NCI-H146 (cell line): ENCODE data around the gene SF3B2.
"Not testable (repeated sequence)": the region's sequence is repeated elsewhere in the genome, so short reads cannot be mapped to it uniquely, and the experiment has no call there.

ENCODE experiments used
- DNase-seq: peaks from one replicate; lab custom pipeline; 2025; lab: John Stamatoyannopoulos, UW

Gene SF3B2

DNA sequence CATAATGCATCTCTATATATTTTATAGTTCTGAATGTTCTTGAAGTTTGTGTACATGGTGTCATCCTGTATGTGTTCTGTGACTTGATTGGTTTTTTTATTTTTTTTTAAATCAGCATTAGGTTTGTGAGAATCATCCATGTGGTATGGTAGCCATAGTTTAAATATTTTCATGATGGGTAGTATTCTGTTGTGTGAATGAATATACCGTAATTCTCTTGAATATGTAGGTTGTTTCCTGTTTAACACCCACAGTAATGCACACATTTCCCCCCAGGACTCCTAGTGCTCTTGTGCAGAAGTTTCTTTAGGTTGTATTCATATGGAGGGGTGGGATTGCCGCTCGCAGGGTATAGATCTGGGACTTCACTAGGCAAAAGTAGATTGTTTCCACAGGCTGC, 19.9 kb downstream of the SF3B2 start:
- DNase-seq, result no peak

DNA sequence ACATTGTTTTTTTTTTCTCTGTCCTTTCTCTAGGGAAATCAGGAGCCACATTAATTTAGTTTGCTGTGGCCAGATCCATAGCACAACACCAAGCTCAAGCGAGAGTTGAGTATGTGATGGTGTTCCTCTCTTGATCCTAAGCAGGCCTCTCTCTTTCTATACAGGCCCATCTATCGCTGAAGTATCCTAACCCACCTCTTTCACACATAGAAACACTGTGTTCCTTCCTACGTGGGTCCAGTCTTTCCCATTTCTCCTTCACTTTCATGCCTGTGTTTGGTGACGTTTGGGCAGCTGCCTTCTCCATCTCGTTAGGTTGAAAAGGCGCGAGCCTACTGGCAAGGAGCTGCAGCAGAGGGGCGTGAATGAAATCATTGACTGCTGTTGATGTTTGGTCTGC, 20.4 kb downstream of the SF3B2 start:
- DNase-seq, result no peak

DNA sequence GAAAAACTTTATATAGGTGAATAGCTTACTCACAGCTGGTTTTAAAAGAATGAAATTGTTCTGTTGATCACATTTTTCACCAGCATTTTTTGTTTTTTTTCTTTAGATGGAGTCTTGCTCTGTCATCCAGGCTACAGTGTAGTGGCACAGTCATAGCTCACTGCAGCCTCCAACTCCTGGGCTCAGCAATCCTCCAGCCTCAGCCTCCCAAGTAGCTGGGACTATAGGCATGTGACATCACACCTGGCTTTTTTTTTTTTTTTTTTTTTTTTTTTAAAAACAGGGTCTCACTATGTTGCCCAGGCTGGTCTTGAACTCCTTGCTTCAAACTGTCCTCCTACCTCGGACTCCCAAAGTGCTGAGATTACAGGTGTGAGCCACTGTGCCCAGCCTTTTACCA, 21.5 kb downstream of the SF3B2 start:
- DNase-seq, result no peak

DNA sequence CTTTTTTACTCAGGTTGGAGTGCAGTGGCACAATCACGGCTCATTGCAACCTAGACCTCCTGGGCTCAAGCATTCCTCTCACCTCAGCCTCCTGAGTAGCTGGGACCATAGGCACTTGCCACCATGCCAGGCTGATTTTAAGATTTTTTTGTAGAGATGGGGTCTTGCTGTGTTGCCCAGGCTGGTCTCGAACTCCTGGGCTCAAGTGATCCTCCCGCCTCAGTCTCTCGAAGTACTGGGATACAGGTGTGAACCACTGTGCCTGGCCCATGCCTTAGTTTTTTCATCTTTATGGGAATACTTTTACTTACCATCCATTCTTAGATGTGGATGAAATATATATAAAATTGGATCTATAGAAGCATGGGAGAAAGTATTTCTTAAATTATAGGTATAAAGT, 23.1 kb downstream of the SF3B2 start:
- no peak for DNase-seq

DNA sequence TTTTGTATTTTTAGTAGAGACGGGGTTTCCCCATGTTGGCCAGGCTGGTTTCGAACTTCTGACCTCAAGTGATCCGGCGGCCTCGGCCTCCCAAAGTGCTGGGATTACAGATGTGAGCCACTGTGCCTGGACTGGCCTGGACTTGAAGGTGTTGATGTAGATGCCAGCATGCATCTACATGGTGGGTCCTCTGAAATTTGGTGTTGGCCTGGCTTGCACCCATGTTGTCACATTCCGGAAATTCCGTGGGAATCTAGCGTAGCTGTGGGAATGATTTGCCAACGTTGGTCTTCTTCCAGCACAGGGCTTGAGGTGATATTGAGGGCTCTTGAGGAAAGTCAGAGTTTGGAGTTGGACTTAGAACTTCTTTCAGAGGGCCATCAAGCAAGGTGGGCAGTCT, 24.4 kb downstream of the SF3B2 start:
- DNase-seq, result no peak

DNA sequence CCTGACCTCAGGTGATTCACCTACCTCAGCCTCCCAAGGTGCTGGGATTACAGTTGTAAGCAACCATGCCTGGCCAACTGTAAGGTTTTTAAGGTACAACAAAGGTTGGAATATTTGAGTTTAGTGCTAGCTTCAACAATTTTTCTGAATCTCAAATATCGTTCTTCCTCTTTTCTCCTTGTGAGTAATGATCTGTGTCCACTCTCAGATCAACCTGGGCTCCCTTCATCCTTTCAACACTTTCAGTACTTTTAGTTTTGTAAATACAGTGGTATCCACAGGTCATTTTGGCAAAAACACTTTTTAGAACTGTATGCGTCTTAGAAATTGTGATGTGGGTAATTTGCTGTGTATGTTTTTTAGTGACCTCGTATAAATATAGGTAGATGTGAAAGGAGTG, 25.8 kb downstream of the SF3B2 start:
- no peak for DNase-seq

DNA sequence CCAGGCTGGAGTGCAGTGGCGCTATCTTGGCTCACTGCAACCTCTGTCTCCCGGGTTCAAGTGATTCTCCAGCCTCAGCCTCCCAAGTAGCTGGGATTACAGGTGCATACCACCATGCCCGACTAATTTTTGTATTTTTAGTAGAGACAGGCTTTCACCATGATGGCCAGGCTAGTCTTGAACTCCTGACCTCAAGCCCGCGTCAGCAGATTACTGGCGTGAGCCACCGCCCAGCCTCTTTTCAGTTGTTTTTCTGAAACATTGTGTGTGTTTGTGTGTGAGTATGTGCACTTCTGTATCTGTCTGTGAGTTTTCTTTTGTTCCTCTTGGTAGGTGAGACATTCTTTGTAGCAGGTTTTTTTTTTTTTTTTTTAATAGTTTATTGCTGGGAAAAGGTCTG, 26.8 kb downstream of the SF3B2 start:
- not testable (repeated sequence) for DNase-seq

DNA sequence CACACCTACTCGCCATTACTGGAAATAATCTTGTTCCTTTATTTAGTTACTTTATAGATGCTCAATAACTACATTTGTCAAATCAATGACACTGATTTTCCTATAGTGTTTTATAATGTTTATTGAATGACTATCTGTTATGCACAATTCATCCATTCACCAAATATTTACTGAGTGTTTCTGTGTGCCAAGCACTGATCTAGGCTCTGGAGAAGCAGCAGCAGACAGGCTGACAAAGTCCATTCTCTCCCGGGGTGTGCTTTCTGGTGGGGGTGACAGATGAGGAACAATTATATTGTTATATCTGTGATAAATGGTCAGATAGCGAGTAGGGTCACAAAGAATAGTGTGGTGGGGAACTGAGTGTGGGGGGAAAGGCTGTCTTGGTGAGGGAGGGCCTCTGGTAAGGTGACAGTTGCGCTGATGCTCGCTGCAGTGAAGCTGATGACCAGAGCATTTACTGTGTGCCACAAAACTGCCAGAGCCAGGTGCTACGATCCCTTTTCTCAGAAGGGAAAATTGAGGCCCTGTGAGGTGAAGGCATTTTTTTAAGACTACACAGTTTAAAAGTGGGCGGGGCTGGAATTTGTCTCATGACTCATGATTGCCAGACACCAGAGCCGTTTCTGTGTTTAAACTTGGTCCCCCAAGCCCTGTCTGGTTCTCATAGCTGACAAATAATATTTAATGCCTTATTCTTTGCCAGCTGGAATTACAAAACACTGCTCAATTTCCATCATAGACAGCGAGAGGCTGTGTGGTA, 28.1 kb downstream of the SF3B2 start:
- DNase-seq, result no peak

DNA sequence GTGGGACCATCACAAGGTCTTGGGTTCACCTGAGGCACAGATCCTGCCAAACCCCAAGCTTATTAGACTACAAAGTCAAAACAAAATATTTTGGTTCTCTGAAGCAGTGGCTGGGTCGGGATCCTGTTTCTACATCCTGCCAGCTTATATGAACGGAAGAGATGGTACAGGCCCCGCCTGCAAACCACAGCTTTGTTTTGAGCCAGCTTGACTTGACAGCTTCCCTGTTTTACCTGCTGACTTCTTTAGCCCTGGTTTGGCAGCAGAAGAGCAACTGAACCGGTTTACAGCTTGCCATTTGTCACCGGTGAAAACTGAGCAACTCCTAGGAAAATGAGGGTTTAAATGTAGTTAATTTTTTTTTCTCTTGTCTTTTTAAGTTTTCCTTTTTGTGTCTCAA, 29.3 kb downstream of the SF3B2 start:
- DNase-seq, result no peak

DNA sequence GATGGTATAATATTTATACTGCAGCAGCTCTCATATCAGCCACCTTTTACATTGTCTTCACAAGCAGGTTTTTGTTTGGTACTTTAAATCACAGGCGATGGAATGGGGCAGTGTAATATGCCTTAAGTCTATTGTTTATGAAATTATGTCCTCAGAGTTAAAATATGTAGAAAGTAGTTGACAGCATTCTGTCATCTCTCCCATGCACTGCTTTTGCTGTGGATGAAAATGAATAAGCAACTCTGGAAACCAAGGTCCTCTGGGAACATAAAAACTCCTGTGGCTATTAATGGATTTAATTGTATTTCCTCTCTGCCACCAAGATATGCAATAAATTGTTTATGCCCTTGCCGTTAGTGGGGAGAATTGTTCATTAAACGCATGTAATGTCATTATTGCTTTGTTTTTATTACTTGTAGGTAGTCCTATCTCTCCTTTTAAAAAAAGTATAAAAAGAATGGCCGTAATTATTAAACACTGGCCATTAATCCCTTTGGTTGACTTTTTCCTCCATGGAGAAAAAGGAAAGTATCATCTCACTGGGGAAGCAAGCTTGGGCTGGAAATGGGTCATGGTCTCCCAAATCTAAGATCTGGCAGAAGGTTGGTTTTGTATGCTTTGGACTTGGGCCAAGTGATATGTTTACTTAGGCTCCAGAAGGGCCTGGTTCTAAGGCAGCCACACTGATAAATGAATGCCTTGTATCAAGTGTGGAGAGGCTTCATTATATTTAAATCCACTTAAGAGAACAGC, 31.0 kb downstream of the SF3B2 start:
- peak; percentile 66 for DNase-seq

DNA sequence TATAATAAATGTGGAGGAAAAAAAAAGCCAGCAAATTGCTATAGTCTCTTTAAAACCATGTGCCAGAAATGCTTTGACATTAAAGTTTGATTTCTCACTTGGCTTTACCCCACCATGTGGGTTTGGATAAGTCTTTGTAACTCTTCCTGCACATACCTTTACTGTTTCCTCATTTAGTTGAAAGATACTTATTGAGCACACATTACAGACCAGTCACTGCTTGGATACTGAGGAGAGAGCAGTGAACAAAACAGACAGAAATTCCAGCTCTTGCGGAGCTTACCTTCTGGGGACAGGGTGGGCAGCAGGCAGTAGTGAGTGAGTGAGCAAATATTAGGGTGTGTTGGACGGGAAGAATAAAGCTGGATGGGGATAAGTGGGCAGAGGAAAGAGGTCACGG, 31.6 kb downstream of the SF3B2 start:
- DNase-seq, result no peak

DNA sequence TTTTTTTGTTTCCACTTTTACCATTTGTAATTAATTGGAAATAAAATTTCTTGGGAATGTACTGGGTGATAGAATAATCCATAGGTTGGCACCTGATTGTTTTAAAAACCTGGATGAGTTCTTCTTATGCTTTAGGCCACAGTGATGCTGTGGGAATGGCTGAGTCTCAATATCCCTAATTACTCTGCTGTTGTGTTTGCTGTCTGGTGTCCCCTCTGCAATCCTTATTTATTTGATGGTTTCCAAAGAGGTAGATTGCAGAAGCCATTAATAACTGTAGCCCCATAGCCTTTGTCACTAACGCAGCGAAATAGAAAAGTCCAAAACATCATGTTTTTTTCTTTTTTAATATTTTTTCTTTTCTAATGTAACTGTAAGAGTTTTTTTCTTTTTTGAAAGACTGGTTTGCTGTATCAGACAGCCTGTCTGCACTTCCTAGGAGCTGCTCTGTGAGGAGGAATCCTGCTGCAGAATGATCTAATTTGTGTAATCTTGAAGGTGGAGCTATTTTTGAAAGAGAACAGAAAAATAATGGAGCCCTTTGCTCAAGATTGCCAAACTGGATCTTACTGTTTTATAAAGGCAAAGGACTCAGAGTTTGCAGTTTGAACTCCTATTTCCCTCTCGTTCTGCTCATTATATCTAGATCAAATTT, 32.8 kb downstream of the SF3B2 start:
- DNase-seq, result no peak

DNA sequence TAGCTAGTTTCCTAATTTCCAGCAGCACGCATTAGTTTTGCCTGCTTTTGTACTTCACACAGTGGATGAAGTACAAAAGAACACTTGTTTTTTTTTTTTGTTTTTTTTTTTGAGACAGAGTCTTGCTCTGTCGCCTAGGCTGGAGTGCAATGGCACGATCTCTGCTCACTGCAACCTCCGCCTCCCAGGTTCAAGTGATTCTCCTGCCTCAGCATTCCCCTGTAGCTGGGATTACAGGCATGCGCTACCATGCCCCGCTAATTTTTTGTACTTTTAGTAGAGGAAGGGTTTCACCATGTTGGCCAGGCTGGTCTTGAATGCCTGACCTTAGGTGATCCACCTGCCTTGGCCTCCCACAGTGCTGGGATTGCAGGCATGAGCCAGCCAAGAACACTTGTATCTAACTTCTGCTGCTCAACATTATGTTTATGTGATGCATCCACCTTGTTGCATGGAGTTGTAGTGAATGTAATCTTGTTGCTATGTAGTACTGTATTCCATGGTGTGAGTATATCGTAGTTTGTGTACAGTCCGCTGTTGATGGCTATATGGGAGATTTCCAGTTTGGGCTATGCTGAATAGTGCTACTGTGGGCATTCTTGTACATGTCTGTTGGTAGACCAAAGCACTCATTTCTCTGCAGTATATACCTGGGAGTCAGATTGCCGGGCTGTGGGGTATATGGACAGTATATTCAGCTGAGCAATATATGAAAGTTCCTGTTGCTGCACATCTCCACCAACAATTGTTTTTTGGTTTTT, 35.2 kb downstream of the SF3B2 start:
- no peak for DNase-seq

DNA sequence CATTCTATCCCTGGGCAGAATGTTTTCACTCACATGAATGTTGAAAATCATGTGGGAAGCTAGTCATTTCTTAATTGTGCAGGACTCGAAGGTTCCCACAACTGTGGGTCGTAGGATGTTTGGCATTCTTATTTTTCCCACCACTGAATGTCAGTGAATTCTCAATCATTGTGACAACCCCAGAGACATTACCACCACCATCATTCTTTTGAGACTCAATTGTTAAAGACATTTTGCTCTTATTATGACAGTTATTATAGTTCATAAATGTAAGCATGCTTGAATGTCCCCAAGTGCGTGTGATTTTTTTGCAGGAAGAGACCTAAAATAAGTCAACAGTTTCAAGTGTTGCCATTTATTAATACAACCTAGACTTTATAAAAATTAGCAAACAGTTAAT, 36.9 kb downstream of the SF3B2 start:
- no peak for DNase-seq

DNA sequence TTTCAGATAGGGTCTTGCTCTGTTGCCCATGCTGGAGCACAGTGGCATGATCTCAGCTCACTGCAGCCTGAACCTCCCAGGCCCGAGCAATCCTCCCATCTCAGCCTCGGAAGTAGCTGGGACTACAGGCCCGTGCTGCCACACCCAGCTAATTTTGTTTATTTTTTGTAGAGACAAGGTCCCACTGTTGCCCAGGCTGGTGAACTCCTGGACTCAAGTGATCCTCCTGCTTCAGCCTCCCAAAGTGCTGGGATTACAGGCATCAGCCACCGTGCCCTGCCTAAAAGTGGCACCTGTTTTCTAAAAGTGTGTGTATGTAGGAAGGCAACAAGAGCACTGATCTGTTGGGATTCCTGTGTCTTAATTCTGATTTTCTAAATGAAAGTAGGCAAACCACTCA, 38.1 kb downstream of the SF3B2 start:
- no peak for DNase-seq

DNA sequence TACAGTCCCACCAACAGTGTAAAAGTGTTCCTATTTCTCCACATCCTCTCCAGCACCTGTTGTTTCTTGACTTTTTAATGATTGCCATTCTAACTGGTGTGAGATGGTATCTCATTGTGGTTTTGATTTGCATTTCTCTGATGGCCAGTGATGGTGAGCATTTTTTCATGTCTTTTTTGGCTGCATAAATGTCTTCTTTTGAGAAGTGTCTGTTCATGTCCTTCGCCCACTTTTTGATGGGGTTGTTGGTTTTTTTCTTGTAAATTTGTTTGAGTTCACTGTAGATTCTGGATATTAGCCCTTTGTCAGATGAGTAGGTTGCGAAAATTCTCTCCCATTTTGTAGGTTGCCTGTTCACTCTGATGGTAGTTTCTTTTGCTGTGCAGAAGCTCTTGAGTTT, 40.0 kb downstream of the SF3B2 start:
- DNase-seq, result not testable (repeated sequence)

DNA sequence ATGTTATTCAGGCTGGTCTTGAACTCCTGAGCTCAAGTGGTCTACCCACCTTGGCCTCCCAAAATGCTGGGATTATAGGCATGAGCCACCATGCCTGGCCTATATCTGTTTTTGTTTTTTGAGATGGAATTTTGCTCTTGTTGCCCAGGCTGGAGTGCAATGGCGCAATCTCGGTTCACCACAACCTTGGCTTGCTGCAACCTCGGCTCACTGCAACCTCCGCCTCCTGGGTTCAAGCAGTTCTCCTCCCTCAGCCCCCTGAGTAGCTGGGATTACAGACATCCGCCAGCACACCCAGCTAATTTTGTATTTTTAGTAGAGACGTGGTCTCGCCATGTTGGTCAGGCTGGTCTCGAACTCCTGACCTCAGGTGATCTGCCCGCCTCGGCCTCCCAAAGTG, 47.6 kb downstream of the SF3B2 start:
- not testable (repeated sequence) for DNase-seq

DNA sequence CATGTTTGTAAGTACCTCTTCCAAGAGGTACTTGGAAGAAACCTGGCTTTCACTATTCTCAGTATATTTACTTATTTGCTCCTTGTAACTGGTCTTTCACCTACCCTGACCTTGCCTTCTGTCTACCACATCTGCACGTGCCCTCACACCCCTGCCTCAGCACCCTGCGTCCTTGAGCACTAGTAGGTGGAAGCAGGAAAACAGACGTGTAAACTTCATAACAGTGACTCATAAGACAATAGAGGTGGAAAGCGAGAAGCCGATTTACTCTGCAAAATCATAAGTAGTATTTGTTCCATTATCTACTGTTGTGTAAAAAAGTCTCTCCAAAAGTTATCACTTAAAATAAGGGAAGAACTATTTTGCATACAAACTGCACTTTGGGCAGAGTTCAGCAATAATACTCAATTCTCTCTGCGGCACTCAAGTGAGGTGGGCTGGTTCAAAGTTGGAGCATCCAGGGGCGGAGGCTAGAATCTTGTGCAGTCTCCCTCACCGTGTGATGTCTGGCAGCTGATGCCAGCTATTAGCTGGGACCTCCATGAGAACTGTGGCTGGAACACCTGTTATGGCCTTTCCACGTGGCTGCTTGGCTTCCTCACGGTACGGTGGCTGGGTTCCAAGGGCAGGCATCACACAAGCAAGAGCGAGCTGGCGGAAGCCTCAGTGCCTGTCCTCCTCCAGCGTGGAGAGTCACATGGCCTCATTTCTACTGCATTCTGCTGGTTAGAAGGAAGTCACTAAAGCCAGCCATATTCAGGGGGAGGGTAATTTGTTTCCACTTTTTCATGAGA, 48.3 kb downstream of the SF3B2 start:
- DNase-seq, result peak; percentile 22

DNA sequence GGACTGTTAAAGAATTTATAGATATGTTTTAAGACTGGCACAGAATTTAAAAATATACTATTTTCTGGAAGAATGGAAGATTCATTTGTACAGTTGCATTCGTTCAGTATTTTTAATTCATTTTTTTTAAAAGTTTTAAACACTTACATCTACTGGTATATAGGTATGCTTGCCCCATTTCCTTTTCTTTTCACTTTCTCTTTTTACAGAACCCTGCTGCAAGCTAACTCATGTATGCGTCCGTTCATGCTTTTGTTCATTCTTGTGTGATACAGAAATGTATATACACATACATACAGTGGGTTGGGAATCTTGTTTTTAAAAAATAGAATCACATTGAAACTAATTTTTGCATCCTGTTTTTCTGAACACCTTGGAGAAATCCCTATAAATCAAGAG, 48.9 kb downstream of the SF3B2 start:
- DNase-seq, result no peak

DNA sequence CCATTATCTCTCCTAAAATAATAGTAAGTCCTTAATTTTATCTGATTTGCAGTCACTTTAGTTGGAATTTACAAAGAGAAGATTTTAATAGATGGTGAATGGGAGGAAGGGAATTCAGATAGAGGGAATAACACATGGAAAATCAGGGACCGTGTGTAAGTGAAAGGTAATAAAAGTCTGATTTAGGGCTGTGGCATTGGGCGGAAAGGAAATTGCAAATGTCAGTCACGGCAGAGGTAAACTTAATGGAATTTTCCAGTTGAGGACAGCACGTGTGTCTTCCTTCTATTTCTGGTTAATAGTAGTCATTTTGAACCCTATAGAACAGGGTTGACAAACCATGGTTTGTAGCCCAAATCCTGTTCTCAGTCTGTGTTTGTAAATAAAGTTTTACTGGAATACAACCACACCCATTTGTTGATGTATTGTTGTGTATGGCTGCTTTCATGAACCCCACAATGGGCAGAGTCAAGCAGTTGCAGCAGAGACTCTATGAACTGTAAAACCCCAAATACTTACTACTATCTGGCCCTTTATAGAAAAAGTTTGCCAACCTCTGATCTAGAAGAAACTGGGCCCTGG, 52.0 kb downstream of the SF3B2 start:
- DNase-seq, result no peak
